ENCODE measurements around the gene NRXN3. TPM values are rescaled to one million over a fixed set of nuclear protein-coding genes. Genes with fewer than 3 reads are reported as not detected.
A peak's percentile ranks its signal among the peaks of the same experiment; 100 is the strongest.

Gene NRXN3
- total RNA-seq, 1 experiment from 2014 or later, result 1.1 TPM

- Histone ChIP-seq H2AFZ (ENCODE audit: low read length) (no peak overlapping the region), H3K36me3 (ENCODE audit: low read depth, low read length) (no peaks in the 10 kb centered on the region), H3K4me2 (ENCODE audit: low read length) (no peak overlapping the region; the same call in 1 of the 2 replicates), H3K9me3 (ENCODE audit: low read length) (no peaks in the 10 kb centered on the region), H3K4me3 (ENCODE audit: low read length) (no peak overlapping the region), H3K27ac (ENCODE audit: low read length) (peak overlapping the region; percentile 81), H3K9ac (ENCODE audit: low read length) (0 out of 2 replicates have a peak overlapping the region, but pooled peaks have one; percentile 14), H4K20me1 (ENCODE audit: low read length) (no peaks in the 10 kb centered on the region), H3K79me2 (ENCODE audit: low read length) (no peaks in the 10 kb centered on the region), H3F3A (ENCODE audit: low read length, unreplicated experiment) (no peaks in the 10 kb centered on the region), H3K4me1 (ENCODE audit: insufficient read depth, low read length) (peaks cover 28% of the 10 kb centered on the region), H3K9me2 (replicated peaks; ENCODE audit: low read length) (no peaks in the 10 kb centered on the region), H3K27me3 (ENCODE audit: low read length) (no peaks in the 10 kb centered on the region)
- CTCF ChIA-PET, result no interaction called here
- intact Hi-C loops (cut with micrococcal nuclease), result loop anchor here (10.0 kb wide), 1 partner anchor 101 kb away; no protein-coding TSS in a partner anchor
- POLR2A ChIA-PET (ENCODE audit: unreplicated experiment), result no interaction called here
- no peak for ATAC-seq
- DNase-seq, result no peak
- no TSS peak for BruUV-seq (replicated peaks)
- TF ChIP-seq CTCF (conservative IDR thresholded peaks at IDR 0.05; ENCODE audit: low read depth, low read length) (no peak), EZH2 (IDR thresholded peaks at IDR 0.05; ENCODE audit: low read length, unreplicated experiment) (no peak), EZH2phosphoT487 (IDR thresholded peaks at IDR 0.05; ENCODE audit: borderline replicate concordance, low read length) (no peak)
Observed at GRCh38 chr14:79516009-79516408, 1345.8 kb downstream of the NRXN3 start.

DNA sequence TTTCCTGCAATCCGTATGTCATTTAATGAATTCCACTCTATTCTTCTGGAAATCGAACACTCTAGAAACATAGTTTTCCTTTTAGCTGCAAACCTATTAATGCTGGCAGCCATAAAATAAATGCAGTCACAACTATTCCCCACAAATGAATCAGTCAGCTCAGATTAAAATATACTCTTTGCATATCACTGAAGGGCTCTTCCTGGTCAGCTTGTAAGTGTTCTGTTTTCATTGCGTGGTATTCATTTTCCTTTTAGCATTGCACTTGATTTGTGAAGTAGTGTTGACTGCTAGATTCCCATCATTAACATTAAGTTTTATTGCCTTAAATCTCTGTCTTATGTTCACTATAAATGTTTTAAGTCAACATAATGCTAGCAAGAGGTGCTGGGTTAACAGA, 1355.2 kb downstream of the NRXN3 start:
- H3K36me3 ChIP-seq (ENCODE audit: low read depth, low read length), result no peaks in the 10 kb centered on the region
- H3K79me2 ChIP-seq (ENCODE audit: low read length), result no peaks in the 10 kb centered on the region
- no peaks in the 10 kb centered on the region for H3F3A ChIP-seq (ENCODE audit: low read length, unreplicated experiment)
- TF ChIP-seq EZH2 (IDR thresholded peaks at IDR 0.05; ENCODE audit: low read length, unreplicated experiment) (no peak), EZH2phosphoT487 (IDR thresholded peaks at IDR 0.05; ENCODE audit: borderline replicate concordance, low read length) (no peak), CTCF (conservative IDR thresholded peaks at IDR 0.05; ENCODE audit: low read depth, low read length) (no peak)
- H2AFZ ChIP-seq (ENCODE audit: low read length), result no peak overlapping the region
- no peaks in the 10 kb centered on the region for H3K9me2 ChIP-seq (replicated peaks; ENCODE audit: low read length)
- H4K20me1 ChIP-seq (ENCODE audit: low read length), result no peaks in the 10 kb centered on the region
- no peaks in the 10 kb centered on the region for H3K27me3 ChIP-seq (ENCODE audit: low read length)
- no peaks in the 10 kb centered on the region for H3K9me3 ChIP-seq (ENCODE audit: low read length)
- no peak overlapping the region for H3K4me3 ChIP-seq (ENCODE audit: low read length)
- no peak for DNase-seq
- no peak overlapping the region for H3K9ac ChIP-seq (ENCODE audit: low read length)
- H3K27ac ChIP-seq (ENCODE audit: low read length), result no peak overlapping the region
- ChIA-PET POLR2A (ENCODE audit: unreplicated experiment) (no interaction called here), CTCF (no interaction called here)
- no peaks in the 10 kb centered on the region for H3K4me1 ChIP-seq (ENCODE audit: insufficient read depth, low read length)
- H3K4me2 ChIP-seq (ENCODE audit: low read length), result no peak overlapping the region
- intact Hi-C loops (cut with micrococcal nuclease), result no loop called here
- ATAC-seq, result no peak
- no TSS peak for BruUV-seq (replicated peaks)

- Histone ChIP-seq H3K4me3 (ENCODE audit: low read length) (no peak overlapping the region), H3K4me1 (ENCODE audit: insufficient read depth, low read length) (no peaks in the 10 kb centered on the region), H3K36me3 (ENCODE audit: low read depth, low read length) (no peaks in the 10 kb centered on the region), H3K4me2 (ENCODE audit: low read length) (no peak overlapping the region), H3F3A (ENCODE audit: low read length, unreplicated experiment) (no peaks in the 10 kb centered on the region), H3K27me3 (ENCODE audit: low read length) (no peaks in the 10 kb centered on the region), H3K9me3 (ENCODE audit: low read length) (no peaks in the 10 kb centered on the region), H3K9ac (ENCODE audit: low read length) (no peak overlapping the region), H3K9me2 (replicated peaks; ENCODE audit: low read length) (no peaks in the 10 kb centered on the region), H3K79me2 (ENCODE audit: low read length) (no peaks in the 10 kb centered on the region), H3K27ac (ENCODE audit: low read length) (no peak overlapping the region), H2AFZ (ENCODE audit: low read length) (no peak overlapping the region), H4K20me1 (ENCODE audit: low read length) (no peaks in the 10 kb centered on the region)
- no TSS peak for BruUV-seq (replicated peaks)
- TF ChIP-seq CTCF (conservative IDR thresholded peaks at IDR 0.05; ENCODE audit: low read depth, low read length) (no peak), EZH2phosphoT487 (IDR thresholded peaks at IDR 0.05; ENCODE audit: borderline replicate concordance, low read length) (no peak), EZH2 (IDR thresholded peaks at IDR 0.05; ENCODE audit: low read length, unreplicated experiment) (no peak)
- DNase-seq (no peak), ATAC-seq (no peak)
- POLR2A ChIA-PET (ENCODE audit: unreplicated experiment), result no interaction called here
- CTCF ChIA-PET, result no interaction called here
- intact Hi-C loops (cut with micrococcal nuclease), result no loop called here
Observed at GRCh38 chr14:79528828-79529416, 1358.7 kb downstream of the NRXN3 start.
